Hepatocyte (in vitro differentiated cells): Measurements from ENCODE around the gene GABBR2. TPM values are rescaled to one million over a fixed set of nuclear protein-coding genes. Genes with fewer than 3 reads are reported as not detected.

ENCODE experiments used
- DNase-seq: peaks from one replicate; pipeline ENCODE4 v3.0.0-alpha.2; 2016; ENCODE audit warnings: low spot score
- H2AFZ ChIP-seq: fragments of 200-600 bp; sonication (generic); 2 replicates; pipeline ENCODE4 v1.6.0; 2016; ENCODE audit warnings: antibody characterized with exemption, mild to moderate bottlenecking
- H3K27ac ChIP-seq: fragments of 200-600 bp; sonication (generic); 2 replicates; pipeline ENCODE4 v1.5.1; 2016; ENCODE audit warnings: mild to moderate bottlenecking
- H3K27me3 ChIP-seq: fragments of 200-600 bp; sonication (generic); 2 replicates; pipeline ENCODE4 v1.6.1; 2016
- H3K36me3 ChIP-seq: fragments of 200-600 bp; sonication (generic); replicated peaks from 2 replicates; pipeline ENCODE4 v1.5.1; 2016; ENCODE audit warnings: low read depth; ENCODE audit not compliant: insufficient read depth
- H3K4me1 ChIP-seq: fragments of 200-600 bp; sonication (generic); 2 replicates; pipeline ENCODE4 v1.5.1; 2016; ENCODE audit warnings: mild to moderate bottlenecking, moderate library complexity; ENCODE audit not compliant: insufficient read depth
- H3K4me2 ChIP-seq: fragments of 200-600 bp; sonication (generic); 2 replicates; pipeline ENCODE4 v1.6.0; 2016
- H3K4me3 ChIP-seq: fragments of 200-600 bp; sonication (generic); 2 replicates; pipeline ENCODE4 v1.5.1; 2016; ENCODE audit warnings: mild to moderate bottlenecking
- H3K79me2 ChIP-seq: fragments of 200-600 bp; sonication (generic); 2 replicates; pipeline ENCODE4 v1.6.0; 2017; ENCODE audit warnings: mild to moderate bottlenecking
- H3K9me2 ChIP-seq: fragments of 200-600 bp; sonication (generic); replicated peaks from 2 replicates; pipeline ENCODE4 v1.6.0; 2017; ENCODE audit warnings: mild to moderate bottlenecking; ENCODE audit not compliant: insufficient read depth
- H3K9me3 ChIP-seq: fragments of 200-600 bp; sonication (generic); 2 replicates; pipeline ENCODE4 v1.5.1; 2016; ENCODE audit warnings: low read depth, mild to moderate bottlenecking
- H4K20me1 ChIP-seq: fragments of 200-600 bp; sonication (generic); 2 replicates; pipeline ENCODE4 v1.6.0; 2016; ENCODE audit warnings: mild to moderate bottlenecking; ENCODE audit not compliant: insufficient read depth, poor library complexity, severe bottlenecking
- CTCF ChIP-seq: fragments of 200-600 bp; sonication (generic); IDR thresholded peaks from 2 replicates; pipeline ENCODE4 v1.5.1; 2016; ENCODE audit warnings: antibody characterized with exemption, mild to moderate bottlenecking; ENCODE audit not compliant: poor library complexity
- EZH2 ChIP-seq: fragments of 200-600 bp; sonication (generic); IDR thresholded peaks from 2 replicates; pipeline ENCODE4 v1.6.1; 2016; ENCODE audit warnings: antibody characterized with exemption, mild to moderate bottlenecking, borderline replicate concordance
- EZH2phosphoT487 ChIP-seq: fragments of 200-600 bp; sonication (generic); IDR thresholded peaks from one replicate; pipeline ENCODE4 v1.6.1; 2018; ENCODE audit warnings: antibody characterized with exemption, mild to moderate bottlenecking, low read depth, moderate library complexity; ENCODE audit not compliant: unreplicated experiment, severe bottlenecking
- WGBS: methylation state at CpG from one replicate; pipeline ENCODE4 v1.1.6; 2016; ENCODE audit warnings: low lambda C conversion rate; ENCODE audit errors: missing lambda C conversion rate; 5-methylcytosine and 5-hydroxymethylcytosine counted together
- polyA plus RNA-seq: library from polyadenylated mRNA; unstranded; fragments of >200 nt; fragmentation: Nextera tagmentation; extraction: Ambion mirVana; gene quantifications from 2 replicates; pipeline ENCODE4 v1.2.1, GENCODE V29; 2016
- total RNA-seq: library from RNA; depleted of rRNA; stranded (reverse); fragments of >200 nt; gene quantifications from 2 replicates; pipeline ENCODE4 v1.2.3, GENCODE V29; 2014

The GABBR2 gene
- total and polyA plus RNA-seq, 2 experiments from 2014 or later: 0.20 to 0.28 TPM

GRCh38 chr9:98732091-98732490, 23.4 kb upstream of the GABBR2 start:
- H3K9me2 ChIP-seq: no peaks in the 10 kb centered on the region
- H3K4me1 ChIP-seq: no peaks in the 10 kb centered on the region
- no peak overlapping the region for H3K4me3 ChIP-seq
- H2AFZ ChIP-seq: no peak overlapping the region
- no peak overlapping the region for H3K27ac ChIP-seq
- TF ChIP-seq EZH2 (no peak), CTCF (no peak), EZH2phosphoT487 (no peak)
- DNase-seq: no peak
- no peaks in the 10 kb centered on the region for H3K9me3 ChIP-seq
- H4K20me1 ChIP-seq: no peaks in the 10 kb centered on the region
- H3K36me3 ChIP-seq: no peaks in the 10 kb centered on the region
- no peaks in the 10 kb centered on the region for H3K79me2 ChIP-seq
- no peak overlapping the region for H3K4me2 ChIP-seq
- 91% methylated on average over 10 of the region's 10 CpGs for WGBS
- H3K27me3 ChIP-seq: no peaks in the 10 kb centered on the region

GRCh38 chr9:98730871-98731270, 22.1 kb upstream of the GABBR2 start:
- Histone ChIP-seq H3K4me1 (no peaks in the 10 kb centered on the region), H4K20me1 (no peaks in the 10 kb centered on the region), H3K27ac (no peak overlapping the region), H3K79me2 (no peaks in the 10 kb centered on the region), H2AFZ (no peak overlapping the region), H3K4me3 (no peak overlapping the region), H3K9me2 (no peaks in the 10 kb centered on the region), H3K27me3 (peaks cover 2% of the 10 kb centered on the region), H3K36me3 (no peaks in the 10 kb centered on the region), H3K4me2 (no peak overlapping the region), H3K9me3 (no peaks in the 10 kb centered on the region)
- 90% methylated on average over 5 of the region's 5 CpGs for WGBS
- TF ChIP-seq CTCF: no peak
- TF ChIP-seq EZH2phosphoT487: no peak
- no peak for TF ChIP-seq EZH2
- DNase-seq: no peak

GRCh38 chr9:98728500-98728899, 19.8 kb upstream of the GABBR2 start:
- Histone ChIP-seq H4K20me1 (no peaks in the 10 kb centered on the region), H3K9me2 (no peaks in the 10 kb centered on the region), H3K27ac (no peak overlapping the region), H3K36me3 (no peaks in the 10 kb centered on the region), H3K4me3 (no peak overlapping the region), H3K9me3 (no peaks in the 10 kb centered on the region), H3K4me1 (no peaks in the 10 kb centered on the region), H3K4me2 (no peak overlapping the region), H2AFZ (no peak overlapping the region), H3K27me3 (peaks cover 24% of the 10 kb centered on the region), H3K79me2 (no peaks in the 10 kb centered on the region)
- DNase-seq: no peak
- 91% methylated on average over 11 of the region's 11 CpGs for WGBS
- TF ChIP-seq CTCF (no peak), EZH2 (no peak), EZH2phosphoT487 (no peak)

- WGBS: 73% methylated on average over 7 of the region's 7 CpGs
- Histone ChIP-seq H3K79me2 (no peaks in the 10 kb centered on the region), H2AFZ (no peak overlapping the region), H3K9me2 (no peaks in the 10 kb centered on the region), H3K27me3 (peaks cover 24% of the 10 kb centered on the region), H4K20me1 (no peaks in the 10 kb centered on the region), H3K4me3 (no peak overlapping the region), H3K27ac (no peak overlapping the region), H3K36me3 (no peaks in the 10 kb centered on the region), H3K9me3 (no peaks in the 10 kb centered on the region), H3K4me2 (no peak overlapping the region), H3K4me1 (no peaks in the 10 kb centered on the region)
- no peak for DNase-seq
- TF ChIP-seq CTCF (no peak), EZH2 (no peak), EZH2phosphoT487 (no peak)
Measured at GRCh38 chr9:98727428-98727827, 18.7 kb upstream of the GABBR2 start.
